ENCODE results near the gene MMP28.

DNA sequence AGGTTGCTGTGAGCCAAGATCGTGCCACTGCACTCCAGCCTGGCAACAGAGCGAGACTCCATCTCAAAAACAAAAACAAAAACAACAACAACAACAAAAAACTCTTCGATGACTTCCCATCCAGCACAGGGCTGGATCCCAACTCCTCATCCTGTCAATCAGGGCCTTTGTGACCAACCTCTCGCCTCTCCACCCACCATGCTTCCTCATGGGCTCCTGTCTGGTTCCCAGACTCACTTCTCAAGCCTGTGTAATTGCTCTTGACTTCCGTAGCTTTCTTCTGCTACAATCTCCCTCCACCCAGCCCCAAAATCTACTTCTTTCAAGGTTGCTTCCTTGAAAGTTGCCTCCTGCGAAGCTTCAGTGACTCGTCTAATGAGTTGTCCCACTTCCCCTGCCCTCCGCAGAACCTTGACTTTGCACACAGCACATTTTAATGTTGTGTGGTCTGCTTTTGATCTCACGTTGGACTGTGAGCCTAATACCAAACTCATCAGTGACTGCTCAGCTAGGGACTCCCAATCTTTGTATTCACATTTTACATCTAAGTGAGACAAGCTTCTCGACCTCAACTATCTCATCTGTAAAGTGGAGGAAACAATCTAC is 64.9 kb downstream of the MMP28 start:
- TF ChIP-seq, protein P1, sequence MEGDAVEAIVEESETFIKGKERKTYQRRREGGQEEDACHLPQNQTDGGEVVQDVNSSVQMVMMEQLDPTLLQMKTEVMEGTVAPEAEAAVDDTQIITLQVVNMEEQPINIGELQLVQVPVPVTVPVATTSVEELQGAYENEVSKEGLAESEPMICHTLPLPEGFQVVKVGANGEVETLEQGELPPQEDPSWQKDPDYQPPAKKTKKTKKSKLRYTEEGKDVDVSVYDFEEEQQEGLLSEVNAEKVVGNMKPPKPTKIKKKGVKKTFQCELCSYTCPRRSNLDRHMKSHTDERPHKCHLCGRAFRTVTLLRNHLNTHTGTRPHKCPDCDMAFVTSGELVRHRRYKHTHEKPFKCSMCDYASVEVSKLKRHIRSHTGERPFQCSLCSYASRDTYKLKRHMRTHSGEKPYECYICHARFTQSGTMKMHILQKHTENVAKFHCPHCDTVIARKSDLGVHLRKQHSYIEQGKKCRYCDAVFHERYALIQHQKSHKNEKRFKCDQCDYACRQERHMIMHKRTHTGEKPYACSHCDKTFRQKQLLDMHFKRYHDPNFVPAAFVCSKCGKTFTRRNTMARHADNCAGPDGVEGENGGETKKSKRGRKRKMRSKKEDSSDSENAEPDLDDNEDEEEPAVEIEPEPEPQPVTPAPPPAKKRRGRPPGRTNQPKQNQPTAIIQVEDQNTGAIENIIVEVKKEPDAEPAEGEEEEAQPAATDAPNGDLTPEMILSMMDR (IDR thresholded peaks at IDR 0.05) = no peak
- no peak for TF ChIP-seq POLR2AphosphoS5 (IDR thresholded peaks at IDR 0.05)
- no peak for TF ChIP-seq POLR2A (IDR thresholded peaks at IDR 0.05)
